ENCODE results near the gene TMEM132D.

The TMEM132D gene

GRCh38 chr12:129873111-129873832, 30.6 kb downstream of the TMEM132D start:
- DNase-seq = no peak

GRCh38 chr12:129871991-129872972, 31.5 kb downstream of the TMEM132D start:
- no peak for DNase-seq

GRCh38 chr12:129870796-129871195, 33.0 kb downstream of the TMEM132D start:
- DNase-seq = no peak

- DNase-seq = no peak
Measured at GRCh38 chr12:129870136-129870535, 33.7 kb downstream of the TMEM132D start.

GRCh38 chr12:129868575-129868974, 35.2 kb downstream of the TMEM132D start:
- no peak for DNase-seq

GRCh38 chr12:129863938-129864337, 39.9 kb downstream of the TMEM132D start:
- DNase-seq = no peak

GRCh38 chr12:129862561-129863175, 41.2 kb downstream of the TMEM132D start:
- DNase-seq = no peak

- no peak for DNase-seq
Measured at GRCh38 chr12:129861951-129862350, 41.9 kb downstream of the TMEM132D start.

- no peak for DNase-seq
Measured at GRCh38 chr12:129854591-129854990, 49.2 kb downstream of the TMEM132D start.

GRCh38 chr12:129851296-129851695, 52.5 kb downstream of the TMEM132D start:
- no peak for DNase-seq

- DNase-seq = no peak
Measured at GRCh38 chr12:129848876-129849275, 54.9 kb downstream of the TMEM132D start.

- DNase-seq = no peak
Measured at GRCh38 chr12:129847063-129847462, 56.8 kb downstream of the TMEM132D start.

GRCh38 chr12:129844662-129845220, 59.1 kb downstream of the TMEM132D start:
- DNase-seq = no peak

- no peak for DNase-seq
Measured at GRCh38 chr12:129841251-129841650, 62.6 kb downstream of the TMEM132D start.

- no peak for DNase-seq
Measured at GRCh38 chr12:129840145-129840884, 63.5 kb downstream of the TMEM132D start.

GRCh38 chr12:129839679-129840078, 64.1 kb downstream of the TMEM132D start:
- no peak for DNase-seq

- DNase-seq = no peak
Measured at GRCh38 chr12:129831294-129831693, 72.5 kb downstream of the TMEM132D start.

- no peak for DNase-seq
Measured at GRCh38 chr12:129830796-129831195, 73.0 kb downstream of the TMEM132D start.

GRCh38 chr12:129827866-129828384, 75.9 kb downstream of the TMEM132D start:
- no peak for DNase-seq

- DNase-seq = no peak
Measured at GRCh38 chr12:129827102-129827865, 76.5 kb downstream of the TMEM132D start.

- no peak for DNase-seq
Measured at GRCh38 chr12:129826273-129826672, 77.6 kb downstream of the TMEM132D start.

All from CD4-positive, alpha-beta T cell treated with Interleukin-4 for 1 hour (primary cell).